RWPE2 (cell line): Measurements from ENCODE around the gene SAE1.

Source experiments
- ATAC-seq: fragments of 200-7000 bp; cut with Tn5 transposase; 3 replicates; pipeline ENCODE4 v1.9.1; 2021; ENCODE audit warnings: low read depth
- DNase-seq: peaks from one replicate; pipeline ENCODE4 v3.0.0-alpha.2; 2020; ENCODE audit warnings: low spot score
- H3K27ac ChIP-seq: fragments of 450-650 bp; 2 replicates; pipeline ENCODE4 v1.5.1; 2017; ENCODE audit warnings: mild to moderate bottlenecking; ENCODE audit not compliant: poor library complexity, severe bottlenecking
- H3K27me3 ChIP-seq: fragments of 250-450 bp; sonication (Bioruptor Pico); 2 replicates; pipeline ENCODE4 v1.5.1; 2021; ENCODE audit warnings: mild to moderate bottlenecking, moderate library complexity; ENCODE audit not compliant: insufficient read depth, poor library complexity, severe bottlenecking
- H3K36me3 ChIP-seq: fragments of 250-450 bp; sonication (Bioruptor Pico); 2 replicates; pipeline ENCODE4 v1.5.1; 2020; ENCODE audit warnings: low read depth, mild to moderate bottlenecking, moderate library complexity
- H3K4me1 ChIP-seq: fragments of 250-450 bp; sonication (Bioruptor Pico); 2 replicates; pipeline ENCODE4 v1.5.1; 2021; ENCODE audit warnings: mild to moderate bottlenecking, moderate library complexity; ENCODE audit not compliant: insufficient read depth, poor library complexity, severe bottlenecking
- H3K4me3 ChIP-seq: fragments of 250-450 bp; sonication (Bioruptor Pico); 2 replicates; pipeline ENCODE4 v1.5.1; 2021; ENCODE audit warnings: mild to moderate bottlenecking, moderate library complexity; ENCODE audit not compliant: severe bottlenecking
- H3K9me3 ChIP-seq: fragments of 250-450 bp; sonication (Bioruptor Pico); 2 replicates; pipeline ENCODE4 v1.5.1; 2021; ENCODE audit warnings: mild to moderate bottlenecking, moderate library complexity; ENCODE audit not compliant: severe bottlenecking
- CTCF ChIP-seq: fragments of 450-650 bp; IDR thresholded peaks from one replicate; pipeline ENCODE4 v1.5.1; 2017; ENCODE audit warnings: mild to moderate bottlenecking, moderate library complexity; ENCODE audit not compliant: poor library complexity, severe bottlenecking

The SAE1 gene

DNA sequence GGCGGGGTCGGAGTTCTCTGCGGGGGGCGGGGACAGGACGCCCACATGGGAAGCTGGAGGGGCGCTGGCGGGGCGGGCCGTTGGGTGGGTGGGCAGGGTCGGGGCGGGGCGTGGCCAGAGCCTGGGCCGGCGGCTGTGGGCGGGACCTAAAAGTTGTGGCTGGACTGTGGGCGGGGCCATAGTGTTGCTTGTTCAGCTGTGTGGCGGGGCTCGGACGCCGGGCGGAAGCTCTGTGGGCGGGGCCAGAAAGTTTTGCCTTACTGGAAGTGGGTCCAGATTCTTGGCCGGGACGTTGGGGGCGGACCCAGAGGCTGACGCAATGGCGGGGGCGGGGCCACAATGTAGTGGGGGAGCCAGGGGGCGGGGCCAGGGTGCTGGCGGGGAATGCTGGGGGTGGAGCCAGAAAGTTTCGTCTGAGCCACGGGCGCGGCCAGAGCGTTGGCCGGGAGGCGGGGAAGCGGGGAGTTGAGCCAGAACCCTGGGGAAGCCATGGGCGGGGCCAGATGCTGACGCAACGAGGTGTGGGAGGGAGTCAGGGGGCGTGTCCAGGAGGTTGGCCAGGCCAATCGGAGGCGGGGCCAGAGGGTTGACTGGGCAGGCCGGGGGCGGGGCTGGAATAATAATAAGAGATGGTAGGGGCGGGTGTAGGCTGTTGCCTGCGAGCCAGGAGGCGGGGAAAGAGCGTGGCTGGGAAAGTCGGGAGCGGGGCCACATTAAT, 126.2 kb downstream of the SAE1 start:
- H3K27ac ChIP-seq: peak overlapping the region; percentile 76
- H3K27me3 ChIP-seq: no peaks in the 10 kb centered on the region
- peak; percentile 71 for ATAC-seq

GRCh38 chr19:47257411-47258169, 127.0 kb downstream of the SAE1 start:
- peak overlapping the region; percentile 76 for H3K27ac ChIP-seq
- ATAC-seq (peak; percentile 48), DNase-seq (no peak)

More for the DNA sequence above, 126.2 kb downstream of the SAE1 start:
- Histone ChIP-seq H3K9me3 (no peaks in the 10 kb centered on the region), H3K4me1 (peaks cover 18% of the 10 kb centered on the region), H3K4me3 (peak overlapping the region; percentile 45), H3K36me3 (peaks cover 32% of the 10 kb centered on the region)
- no peak for TF ChIP-seq CTCF
- DNase-seq: peak; percentile 100

DNA sequence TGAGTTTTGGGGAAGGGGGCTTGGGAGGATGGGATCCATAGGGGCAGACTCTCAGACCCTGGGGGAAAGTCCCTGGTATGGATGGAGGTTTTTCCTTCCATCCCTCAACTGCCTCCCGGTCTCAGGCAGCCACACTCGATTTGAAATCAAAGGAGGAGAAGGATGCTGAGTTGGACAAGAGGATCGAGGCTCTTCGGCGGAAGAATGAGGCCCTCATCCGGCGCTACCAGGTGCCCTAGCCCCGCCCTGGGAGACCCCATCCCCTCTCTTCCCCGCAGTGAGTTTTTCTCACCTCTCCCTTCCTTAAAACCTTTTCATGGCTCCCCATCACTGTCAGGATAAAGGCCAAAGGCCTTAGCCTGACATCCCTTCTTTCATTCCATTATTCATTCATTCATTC, 127.8 kb downstream of the SAE1 start:
- TF ChIP-seq CTCF: no peak
- Histone ChIP-seq H3K27me3 (no peaks in the 10 kb centered on the region), H3K36me3 (peaks cover 41% of the 10 kb centered on the region), H3K27ac (peak overlapping the region; percentile 76), H3K9me3 (no peaks in the 10 kb centered on the region), H3K4me1 (peaks cover 9% of the 10 kb centered on the region), H3K4me3 (no peak overlapping the region)
- no peak for ATAC-seq
- no peak for DNase-seq

More at GRCh38 chr19:47257411-47258169, 127.0 kb downstream of the SAE1 start:
- Histone ChIP-seq H3K4me3 (peak overlapping the region; percentile 43), H3K4me1 (peaks cover 16% of the 10 kb centered on the region), H3K9me3 (no peaks in the 10 kb centered on the region), H3K36me3 (peaks cover 39% of the 10 kb centered on the region), H3K27me3 (no peaks in the 10 kb centered on the region)
- TF ChIP-seq CTCF: no peak

- Histone ChIP-seq H3K4me3 (no peak overlapping the region), H3K27ac (no peak overlapping the region), H3K27me3 (no peaks in the 10 kb centered on the region), H3K4me1 (peaks cover 4% of the 10 kb centered on the region), H3K36me3 (peaks cover 47% of the 10 kb centered on the region), H3K9me3 (no peaks in the 10 kb centered on the region)
- DNase-seq (no peak), ATAC-seq (no peak)
- TF ChIP-seq CTCF: no peak
These were observed 128.4 kb downstream of the SAE1 start for GRCh38 chr19:47258895-47259555.
